Activated naive CD4-positive, alpha-beta T cell treated with anti-CD3 and anti-CD28 coated beads, Interleukin-2, amount 50 U/mL, for 16 hours (primary cell): Measurements from ENCODE around the gene PCNX3.
A peak's percentile ranks its signal among the peaks of the same experiment; 100 is the strongest.

ENCODE experiments used
- DNase-seq: peaks from one replicate; pipeline ENCODE4 v3.0.0-alpha.2; 2020

PCNX3 gene

DNA sequence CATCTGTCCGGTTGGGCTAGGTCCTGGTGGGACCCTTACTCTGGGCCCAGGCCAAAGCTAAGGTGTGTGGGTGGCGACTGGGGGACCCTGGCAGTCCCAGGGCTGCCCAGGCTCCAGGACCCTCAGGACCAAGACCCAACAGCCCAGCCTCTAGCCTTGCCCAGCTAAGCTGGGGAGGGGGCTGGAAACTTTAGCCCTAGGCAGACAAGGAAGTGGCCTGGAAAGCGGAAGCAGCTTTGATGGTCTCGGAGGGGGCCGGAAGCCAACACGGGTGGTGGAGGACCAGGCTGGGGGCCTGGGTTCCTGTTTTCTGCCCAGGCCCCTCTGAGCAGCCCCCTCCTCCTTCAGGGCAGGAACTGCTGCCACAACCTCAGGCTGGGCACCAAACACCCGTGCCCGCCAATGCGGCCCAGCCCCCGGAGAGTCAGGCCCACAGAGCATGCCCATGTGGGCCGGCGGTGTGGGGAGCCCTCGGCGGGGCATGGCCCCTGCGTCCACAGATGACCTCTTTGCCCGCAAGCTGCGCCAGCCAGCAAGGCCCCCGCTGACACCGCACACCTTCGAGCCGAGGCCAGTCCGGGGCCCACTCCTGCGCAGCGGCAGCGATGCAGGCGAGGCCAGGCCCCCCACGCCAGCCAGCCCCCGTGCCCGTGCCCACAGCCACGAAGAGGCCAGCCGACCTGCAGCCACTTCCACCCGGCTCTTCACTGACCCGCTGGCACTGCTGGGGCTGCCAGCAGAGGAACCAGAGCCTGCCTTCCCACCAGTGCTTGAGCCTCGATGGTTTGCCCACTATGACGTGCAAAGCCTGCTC lies 25.1 kb downstream of the PCNX3 start:
- DNase-seq, result peak; percentile 46

DNA sequence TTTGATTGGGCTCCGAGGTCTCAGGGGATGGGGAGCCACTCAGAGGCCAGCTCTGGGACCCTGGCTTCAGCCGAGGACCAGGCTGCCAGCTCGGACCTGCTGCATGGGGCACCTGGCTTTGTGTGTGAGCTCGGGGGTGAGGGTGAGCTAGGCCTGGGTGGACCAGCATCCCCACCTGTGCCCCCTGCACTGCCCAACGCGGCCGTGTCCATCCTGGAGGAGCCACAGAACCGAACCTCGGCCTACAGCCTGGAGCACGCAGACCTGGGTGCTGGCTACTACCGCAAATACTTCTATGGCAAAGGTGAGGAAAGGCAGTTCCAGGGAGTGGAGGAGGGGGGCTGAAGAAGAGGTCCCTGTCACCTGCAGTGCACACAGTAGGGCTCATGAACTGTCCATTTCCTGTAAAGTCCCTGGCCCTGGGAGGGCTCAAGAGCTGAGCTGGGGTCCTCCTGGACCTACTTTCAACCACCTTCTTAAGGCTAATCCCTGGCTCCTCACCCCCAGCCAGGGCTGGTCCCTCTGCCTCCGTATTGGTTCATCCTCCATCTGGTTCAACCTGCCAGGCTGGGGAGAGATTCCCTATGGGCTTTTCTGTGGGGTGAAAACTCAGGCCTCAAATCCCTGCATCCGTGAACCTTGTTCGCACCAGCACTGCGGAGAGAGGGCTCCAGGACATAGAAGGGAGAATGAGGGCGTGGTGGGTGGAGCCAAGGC lies 25.9 kb downstream of the PCNX3 start:
- DNase-seq, result no peak

DNA sequence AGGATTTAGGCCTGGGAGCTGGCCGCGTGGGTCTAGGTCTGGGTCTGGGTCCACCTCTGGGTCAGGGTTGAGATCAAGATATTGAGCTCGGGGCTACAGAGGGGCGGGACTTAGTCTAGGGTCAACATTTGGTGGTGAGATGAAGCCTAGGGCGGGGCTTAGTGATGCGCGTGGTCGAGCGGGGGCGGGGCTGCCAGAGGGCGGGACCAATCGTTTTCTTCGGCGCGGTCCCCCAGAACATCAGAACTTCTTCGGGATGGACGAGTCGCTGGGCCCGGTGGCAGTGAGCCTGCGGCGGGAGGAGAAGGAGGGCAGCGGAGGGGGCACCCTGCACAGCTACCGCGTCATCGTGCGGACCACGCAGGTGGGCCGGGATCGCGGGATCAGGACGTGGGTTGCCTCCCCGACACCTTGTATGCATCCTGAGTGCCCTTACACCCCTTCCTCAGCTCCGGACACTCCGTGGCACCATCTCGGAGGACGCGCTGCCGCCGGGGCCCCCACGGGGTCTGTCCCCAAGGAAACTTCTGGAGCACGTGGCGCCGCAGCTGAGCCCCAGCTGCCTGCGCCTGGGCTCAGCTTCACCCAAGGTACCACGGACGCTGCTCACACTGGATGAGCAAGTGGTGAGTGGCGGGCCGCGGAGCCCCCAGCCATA lies 26.6 kb downstream of the PCNX3 start:
- DNase-seq, result no peak

DNA sequence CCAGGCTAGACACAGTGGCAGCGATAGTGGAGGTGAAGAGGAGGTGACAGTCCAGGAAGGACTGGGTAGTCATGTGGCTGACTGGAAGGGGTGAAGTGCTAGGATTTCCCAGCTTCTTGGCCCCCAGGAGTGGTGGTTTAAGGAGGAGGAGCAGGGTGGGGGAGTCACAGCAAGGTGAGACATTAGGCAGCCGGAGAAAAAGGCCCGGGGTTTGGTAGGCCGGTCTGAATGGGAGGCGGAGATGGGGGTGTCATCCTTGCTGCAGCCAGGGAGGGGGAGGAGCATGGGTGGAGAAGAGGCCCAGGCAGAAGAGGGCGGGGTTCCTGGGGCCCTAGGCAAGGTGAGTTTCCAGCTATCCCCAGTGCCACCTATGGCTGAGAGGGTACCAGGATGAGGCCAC lies 28.4 kb downstream of the PCNX3 start:
- DNase-seq, result no peak

DNA sequence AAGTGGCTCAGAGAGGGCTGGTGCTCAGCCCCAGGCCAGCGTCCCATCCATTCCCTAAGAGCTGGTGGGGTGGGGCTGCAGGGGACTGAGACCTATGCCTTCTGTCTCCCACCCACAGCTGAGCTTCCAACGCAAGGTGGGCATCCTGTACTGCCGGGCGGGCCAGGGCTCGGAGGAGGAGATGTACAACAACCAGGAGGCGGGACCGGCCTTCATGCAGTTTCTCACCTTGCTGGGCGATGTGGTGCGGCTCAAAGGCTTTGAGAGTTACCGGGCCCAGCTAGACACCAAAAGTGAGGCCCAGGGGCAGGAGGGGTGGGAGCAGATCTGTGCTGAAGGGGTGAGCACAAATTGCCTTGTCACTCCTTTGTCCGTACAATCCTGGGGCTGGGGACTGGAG lies 29.3 kb downstream of the PCNX3 start:
- no peak for DNase-seq

DNA sequence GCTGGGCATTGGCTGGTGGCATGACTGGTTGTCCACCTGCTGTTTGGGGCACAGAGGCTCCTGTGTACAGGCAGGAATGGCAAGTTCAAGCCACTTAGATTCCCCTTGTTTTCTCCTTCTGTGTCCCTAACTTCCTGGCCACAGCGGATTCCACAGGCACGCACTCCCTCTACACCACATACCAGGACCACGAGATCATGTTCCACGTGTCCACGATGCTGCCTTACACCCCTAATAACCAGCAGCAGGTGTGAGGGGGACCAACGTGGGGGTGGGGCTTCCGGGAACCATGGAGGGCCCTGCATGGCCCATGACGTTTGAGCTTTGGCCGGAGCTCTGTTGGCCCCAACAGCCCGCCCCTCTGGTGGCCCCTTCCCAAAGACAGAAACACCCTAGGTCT lies 30.1 kb downstream of the PCNX3 start:
- DNase-seq, result no peak

DNA sequence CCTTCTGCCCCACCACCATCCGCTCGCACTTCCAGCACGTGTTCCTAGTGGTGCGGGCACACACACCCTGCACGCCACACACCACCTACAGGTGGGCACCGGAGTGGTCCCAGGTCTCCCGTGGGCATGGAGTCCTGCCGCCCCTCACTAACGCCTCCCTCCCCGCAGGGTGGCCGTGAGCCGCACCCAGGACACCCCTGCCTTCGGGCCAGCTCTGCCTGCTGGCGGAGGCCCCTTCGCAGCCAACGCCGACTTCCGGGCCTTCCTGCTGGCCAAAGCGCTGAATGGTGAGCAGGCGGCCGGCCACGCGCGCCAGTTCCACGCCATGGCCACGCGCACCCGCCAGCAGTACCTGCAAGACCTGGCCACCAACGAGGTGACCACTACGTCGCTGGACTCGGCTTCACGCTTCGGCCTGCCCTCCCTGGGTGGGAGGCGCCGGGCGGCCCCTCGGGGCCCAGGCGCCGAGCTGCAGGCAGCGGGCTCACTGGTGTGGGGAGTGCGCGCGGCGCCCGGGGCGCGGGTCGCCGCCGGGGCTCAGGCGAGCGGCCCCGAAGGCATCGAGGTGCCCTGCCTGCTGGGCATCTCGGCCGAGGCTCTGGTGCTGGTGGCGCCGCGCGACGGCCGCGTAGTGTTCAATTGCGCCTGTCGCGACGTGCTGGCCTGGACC lies 30.8 kb downstream of the PCNX3 start:
- DNase-seq, result no peak

DNA sequence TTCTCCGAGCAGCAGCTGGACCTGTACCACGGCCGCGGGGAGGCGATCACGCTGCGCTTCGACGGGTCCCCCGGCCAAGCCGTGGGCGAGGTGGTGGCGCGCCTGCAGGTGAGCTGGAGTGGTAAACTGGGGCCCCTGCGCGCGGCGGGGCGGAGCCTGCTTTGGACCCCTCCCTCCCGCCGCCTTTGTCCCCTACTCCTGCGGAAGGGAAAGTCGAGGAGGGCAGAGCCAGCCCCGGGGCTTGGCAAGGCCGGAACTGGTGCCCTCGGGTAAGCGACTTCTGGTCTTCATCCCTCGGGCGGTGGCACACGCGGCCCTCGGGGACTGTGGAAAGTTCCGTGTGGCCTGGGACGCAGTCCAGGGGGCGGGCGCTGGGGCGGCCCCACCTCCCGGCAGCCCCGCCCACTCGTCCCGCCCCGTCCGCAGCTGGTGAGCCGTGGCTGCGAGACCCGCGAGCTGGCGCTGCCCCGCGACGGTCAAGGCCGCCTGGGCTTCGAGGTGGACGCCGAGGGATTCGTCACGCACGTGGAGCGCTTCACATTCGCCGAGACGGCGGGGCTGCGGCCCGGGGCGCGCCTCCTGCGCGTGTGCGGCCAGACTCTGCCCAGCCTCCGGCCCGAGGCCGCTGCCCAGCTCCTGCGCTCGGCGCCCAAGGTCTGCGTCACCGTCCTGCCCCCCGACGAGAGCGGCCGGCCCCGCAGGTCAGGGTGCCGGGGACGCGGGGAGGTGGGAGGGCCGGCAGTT lies 31.6 kb downstream of the PCNX3 start:
- DNase-seq, result no peak

DNA sequence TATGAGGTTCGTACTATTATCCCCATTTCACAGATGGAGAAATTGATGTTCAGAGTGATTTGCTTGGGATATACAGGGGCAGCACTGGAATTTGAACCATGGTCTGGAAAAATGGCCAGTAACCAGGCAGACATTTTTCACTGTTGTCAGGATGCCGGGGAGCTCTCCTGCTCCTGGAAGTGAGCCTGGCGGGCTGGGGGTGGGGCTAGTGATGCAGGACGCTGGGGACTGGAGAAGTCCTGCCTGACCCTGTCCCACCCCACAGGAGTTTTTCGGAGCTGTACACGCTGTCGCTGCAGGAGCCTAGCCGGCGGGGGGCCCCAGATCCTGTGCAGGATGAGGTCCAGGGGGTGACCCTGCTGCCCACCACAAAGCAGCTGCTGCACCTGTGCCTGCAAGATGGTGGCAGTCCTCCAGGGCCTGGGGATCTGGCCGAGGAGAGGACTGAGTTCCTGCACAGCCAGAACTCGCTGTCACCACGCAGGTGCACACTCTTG lies 33.5 kb downstream of the PCNX3 start:
- no peak for DNase-seq

DNA sequence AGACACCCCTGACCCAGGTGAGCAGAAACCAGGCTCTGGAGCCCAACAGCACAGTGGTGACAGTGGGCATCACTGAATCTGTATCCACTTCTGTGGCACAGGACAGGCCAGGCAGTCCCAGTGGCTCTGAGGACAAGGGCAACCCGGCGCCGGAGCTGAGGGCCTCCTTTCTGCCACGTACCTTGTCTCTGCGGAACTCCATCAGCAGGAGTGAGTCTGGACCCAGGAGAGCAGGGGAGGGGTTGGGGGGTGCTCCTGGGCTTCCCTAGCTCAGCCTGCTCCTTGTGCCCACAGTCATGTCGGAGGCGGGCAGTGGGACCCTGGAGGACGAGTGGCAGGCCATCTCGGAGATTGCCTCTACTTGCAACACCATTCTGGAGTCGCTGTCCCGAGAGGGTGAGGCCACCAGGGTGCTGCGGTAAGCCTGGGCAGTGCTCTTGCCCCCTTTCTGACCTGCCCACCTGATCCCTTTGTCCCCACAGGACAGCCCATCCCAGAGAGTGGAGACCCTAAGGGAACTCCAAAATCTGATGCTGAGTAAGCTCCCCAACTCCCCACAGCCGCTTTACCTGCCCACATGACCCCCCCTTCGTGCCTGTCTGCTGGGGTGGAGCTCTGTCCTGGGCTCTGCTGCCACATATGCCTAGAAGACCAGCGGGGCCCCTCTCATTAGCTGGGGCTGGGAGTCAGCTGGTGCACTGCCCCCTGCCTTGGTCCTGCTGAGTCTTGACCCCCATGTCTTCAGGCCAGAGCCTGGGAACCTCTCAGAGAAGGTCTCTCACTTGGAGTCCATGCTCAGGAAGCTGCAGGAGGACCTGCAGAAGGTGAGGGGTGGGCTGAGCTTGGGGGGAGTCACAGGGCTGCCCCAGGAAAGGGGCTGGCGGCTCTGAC lies 34.3 kb downstream of the PCNX3 start:
- no peak for DNase-seq

DNA sequence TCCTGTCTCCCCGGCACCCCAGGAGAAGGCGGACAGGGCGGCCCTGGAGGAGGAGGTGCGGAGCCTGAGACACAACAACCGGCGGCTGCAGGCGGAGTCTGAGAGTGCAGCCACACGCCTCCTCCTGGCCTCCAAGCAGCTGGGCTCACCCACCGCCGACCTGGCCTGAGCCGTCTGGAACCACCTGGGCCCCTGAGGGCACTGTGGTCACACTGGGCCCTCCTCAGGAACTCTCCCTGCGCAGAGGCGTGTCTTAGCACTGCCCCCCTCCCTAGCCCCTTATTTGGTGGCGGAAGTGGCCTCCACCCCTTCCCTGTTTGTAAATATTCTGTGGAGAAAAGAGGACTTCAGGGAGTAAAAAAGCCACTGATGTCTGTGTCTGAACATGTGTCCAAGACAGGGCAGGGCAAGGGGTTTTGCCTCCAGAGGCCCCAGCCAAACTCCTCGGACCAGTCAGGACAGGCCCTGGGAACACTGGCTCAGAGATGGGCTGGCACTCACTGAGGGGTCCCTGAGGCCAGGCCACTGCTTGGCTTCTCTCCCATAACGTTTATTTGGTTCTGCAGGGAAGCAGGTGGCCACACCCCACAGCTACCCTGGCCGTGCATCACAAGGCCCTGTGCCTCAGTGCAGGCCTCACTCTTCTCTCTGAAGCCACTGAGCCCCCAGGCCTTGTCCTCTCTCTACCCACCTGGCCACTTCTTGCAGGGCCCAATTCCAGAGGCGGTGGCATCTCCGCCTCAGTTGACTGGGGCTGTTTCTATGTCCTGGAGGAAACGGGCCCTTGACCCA lies 35.2 kb downstream of the PCNX3 start:
- no peak for DNase-seq

DNA sequence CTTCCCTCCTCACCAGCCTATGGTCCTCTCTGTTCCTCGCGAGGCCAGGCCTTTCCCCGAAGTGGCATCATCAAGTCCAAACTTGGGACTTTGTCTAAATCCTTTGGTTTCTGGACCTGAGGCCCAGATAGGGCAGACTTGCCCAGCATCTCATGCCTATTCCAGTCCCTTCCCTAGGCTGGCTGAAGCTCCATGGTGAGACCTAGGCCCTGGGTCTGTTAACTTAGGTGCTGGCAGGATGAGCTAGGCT lies 35.7 kb downstream of the PCNX3 start:
- no peak for DNase-seq

DNA sequence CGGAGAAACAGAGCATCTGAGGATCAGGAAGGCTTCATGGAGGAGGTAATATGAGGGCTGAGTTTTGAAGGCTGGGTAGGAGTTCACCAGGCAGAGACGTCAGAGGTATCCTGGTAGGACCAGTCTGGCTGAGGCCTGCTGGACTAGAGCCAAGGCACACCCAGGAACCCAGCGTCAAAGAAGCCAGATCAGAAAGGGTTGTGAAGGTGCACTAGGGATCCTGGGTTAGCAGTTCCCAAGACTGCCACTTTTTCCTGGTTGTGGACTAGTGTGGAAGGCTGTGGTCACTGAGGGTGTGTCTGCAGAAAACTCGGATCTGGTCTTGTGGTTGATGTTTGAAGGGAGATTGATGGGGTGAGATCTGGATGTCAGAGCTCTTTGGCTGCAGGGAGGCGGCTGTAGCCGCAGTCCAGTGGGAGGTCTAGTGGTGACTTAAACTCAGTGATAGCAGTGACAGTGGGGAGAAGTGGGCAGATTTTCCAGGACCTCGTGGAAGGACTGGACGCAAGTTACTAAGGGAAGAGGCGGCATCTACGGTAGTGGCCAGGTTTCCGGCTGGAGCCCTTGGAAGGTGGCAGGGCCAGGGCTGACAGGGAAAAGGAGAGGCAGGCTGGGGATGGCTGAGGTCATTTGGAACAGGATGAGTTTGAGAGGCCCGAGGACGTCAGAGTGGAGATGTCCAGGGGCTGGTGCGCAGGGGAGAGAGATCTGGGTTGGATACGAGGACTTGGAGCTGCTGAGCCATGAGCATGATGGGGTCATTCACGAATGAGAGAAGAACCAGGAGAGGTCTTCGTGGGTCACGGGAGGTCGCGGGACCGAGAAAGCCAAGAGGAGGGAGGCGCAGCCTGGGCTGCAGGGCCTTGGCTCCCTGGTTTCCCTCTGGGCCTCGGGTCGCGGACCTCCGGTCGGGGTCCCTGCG lies 36.3 kb downstream of the PCNX3 start:
- no peak for DNase-seq

DNA sequence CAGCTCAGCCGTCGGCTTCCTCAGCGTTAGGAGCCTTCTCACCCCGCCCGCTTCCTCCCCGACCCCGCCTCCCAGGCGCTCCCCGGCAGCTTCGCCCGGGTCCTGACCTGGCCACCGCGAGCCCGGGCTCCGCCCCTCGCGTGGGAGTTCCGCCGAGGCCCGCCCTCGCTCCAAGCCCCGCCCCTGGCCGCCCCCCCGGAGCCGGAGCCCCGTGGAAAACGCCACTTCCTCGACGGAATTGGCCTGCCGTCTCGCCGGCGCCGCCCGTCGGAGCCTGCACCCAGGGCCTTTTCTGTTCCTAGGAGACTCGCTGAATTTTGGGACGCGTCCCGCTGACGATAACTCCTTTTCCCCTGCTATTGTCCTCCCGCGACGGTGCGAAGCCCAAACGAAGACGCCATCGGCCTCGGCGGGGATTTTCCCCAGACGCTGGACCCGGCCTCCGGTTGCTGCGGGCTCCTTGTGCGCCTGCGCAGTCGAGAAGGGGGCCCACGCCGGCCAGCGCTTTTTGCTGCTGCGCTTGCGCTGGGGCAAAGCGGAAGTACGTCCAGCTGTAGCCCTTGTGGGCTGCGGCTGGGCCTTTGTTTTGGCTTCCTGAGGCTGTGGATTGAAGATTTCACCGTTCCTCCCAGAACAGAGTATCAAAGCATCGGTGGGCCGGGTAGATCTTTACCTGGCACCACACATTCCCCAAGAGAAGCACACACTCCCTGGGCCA lies 37.1 kb downstream of the PCNX3 start:
- DNase-seq, result peak; percentile 95

DNA sequence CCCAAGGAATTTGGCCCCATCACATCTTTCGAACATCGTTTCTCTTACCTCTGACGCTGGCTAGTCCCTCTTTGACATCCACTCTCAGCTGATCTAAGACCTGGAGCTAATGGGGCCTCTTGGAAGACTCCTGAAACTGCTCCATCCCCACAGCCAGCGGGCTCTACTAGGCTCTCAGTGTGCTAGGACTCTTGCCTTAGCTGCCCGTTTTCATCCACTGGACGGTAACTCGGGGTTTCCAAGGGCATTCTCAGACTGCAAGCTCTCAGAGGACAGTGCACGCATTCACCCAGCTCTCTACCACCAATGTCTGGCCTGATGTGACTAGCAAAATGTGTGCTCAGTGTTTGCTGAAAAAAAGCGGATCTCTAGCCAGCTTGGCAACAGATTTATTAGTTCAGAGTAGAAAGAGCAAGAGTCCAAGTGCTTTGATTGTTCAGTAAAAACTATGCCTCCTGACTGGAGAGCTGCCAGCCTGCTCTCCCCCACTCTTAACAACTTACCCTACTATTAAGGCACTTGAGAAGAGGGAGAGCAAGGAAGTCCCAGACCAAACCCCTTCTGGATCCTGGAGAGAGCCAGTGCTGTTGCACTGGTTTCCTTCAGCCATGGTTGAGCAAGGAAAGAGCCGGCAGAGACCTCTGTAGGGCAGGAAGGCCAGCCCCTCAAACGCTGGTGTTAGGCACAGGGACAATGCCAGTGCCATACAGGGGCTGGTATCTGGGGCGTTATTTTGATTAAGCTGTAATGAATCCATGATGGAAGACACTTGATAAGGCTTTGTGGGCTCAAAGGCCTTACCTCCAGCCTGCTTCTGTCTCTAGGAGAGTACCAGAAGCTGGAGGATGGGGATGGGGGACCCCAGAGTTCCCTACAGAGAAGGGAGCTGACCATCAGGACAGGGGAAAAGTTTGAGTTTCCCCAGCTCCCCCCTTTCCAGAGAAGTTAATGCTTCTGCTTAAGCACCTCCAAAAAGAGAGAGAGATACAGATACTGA lies 38.0 kb downstream of the PCNX3 start:
- no peak for DNase-seq

DNA sequence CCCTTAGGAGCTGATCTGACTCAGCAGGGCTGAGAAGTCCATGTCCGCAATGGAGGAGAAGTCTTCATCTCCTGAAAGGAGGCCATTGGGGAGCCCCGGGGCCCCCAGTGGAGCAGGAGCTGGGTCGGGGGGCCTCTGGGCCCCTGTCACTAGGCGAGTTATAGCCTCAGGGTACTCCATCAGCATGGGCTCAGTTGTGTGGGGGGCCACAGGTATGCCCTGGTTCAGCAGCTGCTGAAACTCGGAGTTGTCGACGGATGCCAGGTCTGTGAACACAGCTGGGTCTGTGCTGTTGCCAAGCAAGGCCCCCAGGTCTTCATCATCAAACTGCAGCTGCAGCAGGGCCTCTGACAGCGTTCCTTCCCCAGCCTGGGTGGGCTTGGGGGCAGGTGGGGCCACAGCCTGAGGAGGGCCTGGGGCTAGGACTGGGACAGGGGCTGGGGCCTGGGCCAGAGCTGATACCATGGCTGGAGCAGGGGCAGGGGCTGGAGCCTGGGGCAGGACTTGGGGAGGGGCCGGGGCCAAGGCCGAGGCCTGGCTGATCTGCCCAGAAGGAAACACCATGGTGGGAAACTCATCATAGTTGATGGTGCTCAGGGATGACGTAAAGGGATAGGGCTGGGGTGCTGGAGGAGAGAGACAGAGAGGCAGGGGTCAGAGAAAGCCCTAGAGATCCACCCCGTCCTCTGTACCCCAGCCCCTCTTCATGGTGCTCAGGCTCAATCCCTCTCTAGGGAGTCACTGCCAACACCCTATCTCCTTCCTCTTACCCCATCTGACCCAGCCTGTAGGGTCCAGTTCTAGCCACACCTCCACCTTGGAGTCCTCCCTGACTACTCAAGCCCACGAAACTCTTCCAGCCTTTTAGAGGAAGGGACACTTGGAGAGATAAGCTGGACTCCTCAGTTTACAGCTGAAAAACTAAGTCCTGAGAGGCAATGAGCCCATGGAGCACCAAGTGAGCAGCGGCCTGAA lies 39.1 kb downstream of the PCNX3 start:
- no peak for DNase-seq
